PC-3 (cell line): ENCODE measurements around the gene SLC17A6.

Experiments
- EZH2 ChIP-seq: fragments of 300-600 bp; sonication (generic); IDR thresholded peaks from one replicate; pipeline ENCODE4 v1.6.1; 2017; ENCODE audit warnings: antibody characterized with exemption, mild to moderate bottlenecking, low read length; ENCODE audit not compliant: unreplicated experiment
- EZH2phosphoT487 ChIP-seq: fragments of 300-600 bp; sonication (generic); IDR thresholded peaks from 2 replicates; pipeline ENCODE4 v1.6.1; 2018; ENCODE audit warnings: mild to moderate bottlenecking, antibody characterized with exemption, low read length, borderline replicate concordance
- TF ChIP-seq, protein P1 (sequence below): fragments of 300-600 bp; sonication (generic); conservative IDR thresholded peaks from 2 replicates; pipeline ENCODE4 v1.5.1; 2017; ENCODE audit warnings: antibody characterized with exemption, low read depth, mild to moderate bottlenecking, low read length

DNA sequence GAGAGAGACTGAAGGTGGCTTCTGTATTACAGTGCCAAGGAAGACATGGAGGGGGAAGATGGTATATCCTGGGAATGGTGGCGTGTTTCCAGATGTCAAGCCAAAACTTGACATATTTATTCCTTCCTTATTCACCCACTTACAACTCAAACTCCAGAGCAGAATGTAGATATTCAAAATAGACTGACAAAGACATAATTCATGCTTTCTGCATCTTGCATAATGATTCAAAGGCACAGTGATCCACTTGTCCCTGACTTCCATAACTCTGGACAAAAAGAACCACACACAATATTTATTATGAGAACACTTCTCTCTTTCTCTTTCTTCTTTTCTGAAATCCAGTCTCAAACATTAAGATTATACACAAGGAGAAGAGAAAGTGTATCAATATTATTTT lies 48.9 kb downstream of the SLC17A6 start:
- TF ChIP-seq, protein P1, sequence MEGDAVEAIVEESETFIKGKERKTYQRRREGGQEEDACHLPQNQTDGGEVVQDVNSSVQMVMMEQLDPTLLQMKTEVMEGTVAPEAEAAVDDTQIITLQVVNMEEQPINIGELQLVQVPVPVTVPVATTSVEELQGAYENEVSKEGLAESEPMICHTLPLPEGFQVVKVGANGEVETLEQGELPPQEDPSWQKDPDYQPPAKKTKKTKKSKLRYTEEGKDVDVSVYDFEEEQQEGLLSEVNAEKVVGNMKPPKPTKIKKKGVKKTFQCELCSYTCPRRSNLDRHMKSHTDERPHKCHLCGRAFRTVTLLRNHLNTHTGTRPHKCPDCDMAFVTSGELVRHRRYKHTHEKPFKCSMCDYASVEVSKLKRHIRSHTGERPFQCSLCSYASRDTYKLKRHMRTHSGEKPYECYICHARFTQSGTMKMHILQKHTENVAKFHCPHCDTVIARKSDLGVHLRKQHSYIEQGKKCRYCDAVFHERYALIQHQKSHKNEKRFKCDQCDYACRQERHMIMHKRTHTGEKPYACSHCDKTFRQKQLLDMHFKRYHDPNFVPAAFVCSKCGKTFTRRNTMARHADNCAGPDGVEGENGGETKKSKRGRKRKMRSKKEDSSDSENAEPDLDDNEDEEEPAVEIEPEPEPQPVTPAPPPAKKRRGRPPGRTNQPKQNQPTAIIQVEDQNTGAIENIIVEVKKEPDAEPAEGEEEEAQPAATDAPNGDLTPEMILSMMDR, result no peak
- TF ChIP-seq EZH2phosphoT487 (no peak), EZH2 (no peak)
